GM21576 (cell line): Measurements from ENCODE around the gene ADPRS.

Source experiments
- ATAC-seq: cut with Tn5 transposase; IDR thresholded peaks from one replicate; pipeline ENCODE4 v1.9.1; 2021; ENCODE audit warnings: mild to moderate bottlenecking, moderate library complexity; ENCODE audit not compliant: unreplicated experiment

The ADPRS gene

GRCh38 chr1:36128126-36128904, 39.6 kb downstream of the ADPRS start:
- no peak for ATAC-seq

GRCh38 chr1:36128905-36129206, 40.2 kb downstream of the ADPRS start:
- ATAC-seq: no peak

- no peak for ATAC-seq
These were observed 43.3 kb downstream of the ADPRS start for GRCh38 chr1:36132029-36132428.

- ATAC-seq: no peak
These were observed 44.8 kb downstream of the ADPRS start for GRCh38 chr1:36133484-36133883.

GRCh38 chr1:36134031-36134430, 45.3 kb downstream of the ADPRS start:
- ATAC-seq: no peak

- no peak for ATAC-seq
These were observed 46.0 kb downstream of the ADPRS start for GRCh38 chr1:36134505-36135329.

GRCh38 chr1:36135330-36135667, 46.6 kb downstream of the ADPRS start:
- ATAC-seq: no peak

- no peak for ATAC-seq
These were observed 47.1 kb downstream of the ADPRS start for GRCh38 chr1:36135796-36136195.

- ATAC-seq: no peak
These were observed 47.8 kb downstream of the ADPRS start for GRCh38 chr1:36136535-36136934.

GRCh38 chr1:36137226-36137625, 48.5 kb downstream of the ADPRS start:
- ATAC-seq: no peak

- no peak for ATAC-seq
These were observed 49.1 kb downstream of the ADPRS start for GRCh38 chr1:36137776-36138175.

- ATAC-seq: no peak
These were observed 50.8 kb downstream of the ADPRS start for GRCh38 chr1:36139521-36139920.

- ATAC-seq: no peak
These were observed 53.4 kb downstream of the ADPRS start for GRCh38 chr1:36142121-36142520.

- ATAC-seq: no peak
These were observed 54.7 kb downstream of the ADPRS start for GRCh38 chr1:36143424-36143823.
